ENCODE data around the gene ITPR1. TPM values are rescaled to one million over a fixed set of nuclear protein-coding genes. Genes with fewer than 3 reads are reported as not detected.

ITPR1 gene
- total RNA-seq, 1 donor from 2014 or later: 143 TPM

GRCh38 chr3:4613366-4613765 lies 120.2 kb downstream of the ITPR1 start:
- intact Hi-C loops (cut with micrococcal nuclease): no loop called here
- Mint-ChIP-seq H3K27me3 (no peaks in the 10 kb centered on the region), H3K4me1 (peaks cover 24% of the 10 kb centered on the region), H3K4me3 (no peak overlapping the region), H3K9me3 (no peaks in the 10 kb centered on the region), H3K27ac (peak overlapping the region; percentile 21), H3K36me3 (ENCODE audit: low read depth) (peaks cover 21% of the 10 kb centered on the region)
- no peak for ATAC-seq (ENCODE audit: low read depth)
- no peak for DNase-seq
- ChIA-PET CTCF (interaction anchor here (1.1 kb wide), 1 partner anchor 20 kb away, joined by 4 read pairs; no protein-coding TSS in a partner anchor), POLR2A (interaction anchor here (0.6 kb wide), 1 partner anchor 91 kb away, joined by 3 read pairs; no protein-coding TSS in a partner anchor)
- no peak for TF ChIP-seq CTCF (IDR thresholded peaks at IDR 0.05)

DNA sequence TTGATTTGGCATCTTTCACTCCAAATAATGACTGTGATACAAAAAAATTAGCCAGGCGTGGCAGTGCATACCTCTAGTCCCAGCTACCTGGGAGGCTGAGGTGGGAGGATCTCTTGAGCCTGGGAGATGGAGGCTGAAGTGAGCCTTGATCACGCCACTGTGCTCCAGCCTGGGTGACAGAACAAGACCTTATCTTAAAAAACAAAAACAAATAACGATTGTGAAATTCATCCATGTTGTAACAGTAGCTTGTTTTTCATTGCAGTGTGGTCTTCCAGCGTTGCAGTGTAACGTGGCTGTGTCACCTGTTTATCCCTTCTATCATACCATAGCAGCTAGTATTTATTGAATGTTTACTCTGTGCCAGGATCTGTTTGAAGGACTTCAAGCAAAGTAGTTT lies 120.9 kb downstream of the ITPR1 start:
- Mint-ChIP-seq H3K27me3 (no peaks in the 10 kb centered on the region), H3K36me3 (ENCODE audit: low read depth) (peaks cover 27% of the 10 kb centered on the region), H3K4me3 (no peak overlapping the region), H3K9me3 (no peaks in the 10 kb centered on the region), H3K27ac (no peak overlapping the region), H3K4me1 (peaks cover 29% of the 10 kb centered on the region)
- no peak for ATAC-seq (ENCODE audit: low read depth)
- intact Hi-C loops (cut with micrococcal nuclease): no loop called here
- TF ChIP-seq CTCF (IDR thresholded peaks at IDR 0.05): no peak
- DNase-seq: no peak
- CTCF ChIA-PET: interaction anchor here (1.1 kb wide), 1 partner anchor 20 kb away, joined by 4 read pairs; no protein-coding TSS in a partner anchor
- POLR2A ChIA-PET: no interaction called here

DNA sequence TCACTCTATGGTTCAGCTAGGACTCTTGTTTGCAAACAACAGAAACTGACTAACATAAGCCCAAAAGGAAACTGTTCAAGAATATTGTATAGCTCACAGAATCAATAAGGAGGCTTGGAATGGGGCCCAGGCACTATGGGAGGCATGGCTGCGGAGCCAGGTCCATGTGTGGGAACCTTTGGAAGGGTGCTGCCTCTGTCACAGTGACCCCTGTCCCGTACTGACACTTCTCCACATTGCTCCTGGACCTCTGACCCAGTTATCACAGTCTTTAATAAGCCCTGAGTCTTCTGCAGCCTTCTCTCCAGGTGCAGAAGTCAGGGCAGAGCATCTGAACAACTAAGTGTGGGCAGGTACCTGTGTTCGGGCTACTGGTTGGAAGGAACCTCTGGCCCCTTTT lies 121.8 kb downstream of the ITPR1 start:
- no peak overlapping the region for H3K4me3 Mint-ChIP-seq
- DNase-seq: no peak
- peaks cover 23% of the 10 kb centered on the region for H3K36me3 Mint-ChIP-seq (ENCODE audit: low read depth)
- H3K27ac Mint-ChIP-seq: peak overlapping the region; percentile 12
- ChIA-PET CTCF (no interaction called here), POLR2A (no interaction called here)
- no peaks in the 10 kb centered on the region for H3K27me3 Mint-ChIP-seq
- ATAC-seq (ENCODE audit: low read depth): no peak
- intact Hi-C loops (cut with micrococcal nuclease): no loop called here
- H3K4me1 Mint-ChIP-seq: peaks cover 27% of the 10 kb centered on the region
- TF ChIP-seq CTCF (IDR thresholded peaks at IDR 0.05): no peak
- H3K9me3 Mint-ChIP-seq: no peaks in the 10 kb centered on the region

GRCh38 chr3:4615750-4616149 lies 122.6 kb downstream of the ITPR1 start:
- TF ChIP-seq CTCF (IDR thresholded peaks at IDR 0.05): no peak
- CTCF ChIA-PET: no interaction called here
- DNase-seq (no peak), ATAC-seq (ENCODE audit: low read depth) (no peak)
- POLR2A ChIA-PET: no interaction called here
- intact Hi-C loops (cut with micrococcal nuclease): no loop called here
- Mint-ChIP-seq H3K27me3 (no peaks in the 10 kb centered on the region), H3K9me3 (peaks cover 1% of the 10 kb centered on the region), H3K4me3 (no peak overlapping the region), H3K36me3 (ENCODE audit: low read depth) (peaks cover 29% of the 10 kb centered on the region), H3K27ac (peak overlapping the region; percentile 7), H3K4me1 (peaks cover 29% of the 10 kb centered on the region)

DNA sequence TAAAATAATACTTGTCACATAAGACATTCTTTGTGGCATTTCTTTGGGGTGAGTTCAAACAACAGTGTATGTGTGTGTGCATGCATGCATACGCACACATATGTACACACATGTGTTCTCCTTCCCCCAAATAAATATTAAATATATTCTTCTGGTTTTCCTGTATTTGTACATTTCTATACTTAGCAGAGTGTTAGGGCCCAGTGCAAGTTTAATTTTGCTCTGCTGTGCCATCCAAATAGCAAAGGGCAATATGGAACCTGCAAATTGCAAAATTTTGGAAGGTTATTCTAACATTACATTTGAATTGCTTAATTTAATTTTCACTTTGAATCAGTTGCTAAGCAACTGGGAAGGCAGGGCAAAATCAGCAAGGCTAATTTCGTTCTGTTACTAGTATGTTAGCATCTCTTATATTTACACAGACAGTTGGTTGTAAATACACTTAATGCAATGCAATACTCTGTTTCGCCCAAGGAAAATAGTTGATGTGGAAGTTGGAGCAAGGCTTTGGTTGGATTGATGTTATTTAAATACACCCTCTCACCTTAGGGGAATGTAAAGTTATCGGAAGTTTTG lies 130.4 kb downstream of the ITPR1 start:
- ChIA-PET CTCF (interaction anchor here (1.1 kb wide), 1 partner anchor 10 kb away, joined by 5 read pairs; no protein-coding TSS in a partner anchor), POLR2A (no interaction called here)
- H3K9me3 Mint-ChIP-seq: peaks cover 5% of the 10 kb centered on the region
- intact Hi-C loops (cut with micrococcal nuclease): no loop called here
- no peak overlapping the region for H3K27ac Mint-ChIP-seq
- peaks cover 38% of the 10 kb centered on the region for H3K36me3 Mint-ChIP-seq (ENCODE audit: low read depth)
- H3K4me1 Mint-ChIP-seq: peaks cover 28% of the 10 kb centered on the region
- H3K27me3 Mint-ChIP-seq: no peaks in the 10 kb centered on the region
- no peak for TF ChIP-seq CTCF (IDR thresholded peaks at IDR 0.05)
- ATAC-seq (ENCODE audit: low read depth) (no peak), DNase-seq (no peak)
- no peak overlapping the region for H3K4me3 Mint-ChIP-seq

All from activated B cell treated with CpG ODN at 0.5 μM for 24 hours (primary cell).